Measurements from ENCODE around the gene OS9. TPM values are rescaled to one million over a fixed set of nuclear protein-coding genes. Genes with fewer than 3 reads are reported as not detected.
A peak's percentile ranks its signal among the peaks of the same experiment; 100 is the strongest.

OS9 gene
- total and polyA plus RNA-seq, 9 of the 15 experiments (the other 6 are each of a cell fraction or from before 2014, with no cell fraction given): 4.6 to 105 (median 89.5) TPM

- no peak for TF ChIP-seq REST (IDR thresholded peaks at IDR 0.05; ENCODE audit: borderline replicate concordance)
- no peak for TF ChIP-seq REST (CRISPR knock-in tag; IDR thresholded peaks at IDR 0.05; ENCODE audit: low read depth)
- no peak for TF ChIP-seq TAF1 (IDR thresholded peaks at IDR 0.05; ENCODE audit: control insufficient read depth, extremely low read depth, insufficient read depth, low read length, severe bottlenecking)
- TF ChIP-seq ZNF316 (IDR thresholded peaks at IDR 0.05): no peak
- TF ChIP-seq JUND (IDR thresholded peaks at IDR 0.05; ENCODE audit: borderline replicate concordance, low read depth, low read length): peak; percentile 81
- TF ChIP-seq JUND (tag; IDR thresholded peaks at IDR 0.05; ENCODE audit: borderline replicate concordance, low read depth, low read length): peak; percentile 89
- TF ChIP-seq, protein P1, sequence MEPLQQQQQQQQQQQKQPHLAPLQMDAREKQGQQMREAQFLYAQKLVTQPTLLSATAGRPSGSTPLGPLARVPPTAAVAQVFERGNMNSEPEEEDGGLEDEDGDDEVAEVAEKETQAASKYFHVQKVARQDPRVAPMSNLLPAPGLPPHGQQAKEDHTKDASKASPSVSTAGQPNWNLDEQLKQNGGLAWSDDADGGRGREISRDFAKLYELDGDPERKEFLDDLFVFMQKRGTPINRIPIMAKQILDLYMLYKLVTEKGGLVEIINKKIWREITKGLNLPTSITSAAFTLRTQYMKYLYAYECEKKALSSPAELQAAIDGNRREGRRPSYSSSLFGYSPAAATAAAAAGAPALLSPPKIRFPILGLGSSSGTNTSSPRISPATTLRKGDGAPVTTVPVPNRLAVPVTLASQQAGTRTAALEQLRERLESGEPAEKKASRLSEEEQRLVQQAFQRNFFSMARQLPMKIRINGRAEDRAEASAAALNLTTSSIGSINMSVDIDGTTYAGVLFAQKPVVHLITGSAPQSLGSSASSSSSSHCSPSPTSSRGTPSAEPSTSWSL (CRISPR knock-in tag; IDR thresholded peaks at IDR 0.05; ENCODE audit: borderline replicate concordance): no peak
- TF ChIP-seq KDM1A (IDR thresholded peaks at IDR 0.05): no peak
- TF ChIP-seq SAFB2 (IDR thresholded peaks at IDR 0.05; ENCODE audit: borderline replicate concordance, low read depth, low read length, severe bottlenecking): no peak
- TF ChIP-seq ZNF431 (CRISPR knock-in tag; IDR thresholded peaks at IDR 0.05): no peak
- TF ChIP-seq EGR1 (conservative IDR thresholded peaks at IDR 0.05): peak; percentile 77
- TF ChIP-seq, protein P2, sequence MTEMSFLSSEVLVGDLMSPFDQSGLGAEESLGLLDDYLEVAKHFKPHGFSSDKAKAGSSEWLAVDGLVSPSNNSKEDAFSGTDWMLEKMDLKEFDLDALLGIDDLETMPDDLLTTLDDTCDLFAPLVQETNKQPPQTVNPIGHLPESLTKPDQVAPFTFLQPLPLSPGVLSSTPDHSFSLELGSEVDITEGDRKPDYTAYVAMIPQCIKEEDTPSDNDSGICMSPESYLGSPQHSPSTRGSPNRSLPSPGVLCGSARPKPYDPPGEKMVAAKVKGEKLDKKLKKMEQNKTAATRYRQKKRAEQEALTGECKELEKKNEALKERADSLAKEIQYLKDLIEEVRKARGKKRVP (CRISPR knock-in tag; IDR thresholded peaks at IDR 0.05): no peak
- TF ChIP-seq, protein P3, sequence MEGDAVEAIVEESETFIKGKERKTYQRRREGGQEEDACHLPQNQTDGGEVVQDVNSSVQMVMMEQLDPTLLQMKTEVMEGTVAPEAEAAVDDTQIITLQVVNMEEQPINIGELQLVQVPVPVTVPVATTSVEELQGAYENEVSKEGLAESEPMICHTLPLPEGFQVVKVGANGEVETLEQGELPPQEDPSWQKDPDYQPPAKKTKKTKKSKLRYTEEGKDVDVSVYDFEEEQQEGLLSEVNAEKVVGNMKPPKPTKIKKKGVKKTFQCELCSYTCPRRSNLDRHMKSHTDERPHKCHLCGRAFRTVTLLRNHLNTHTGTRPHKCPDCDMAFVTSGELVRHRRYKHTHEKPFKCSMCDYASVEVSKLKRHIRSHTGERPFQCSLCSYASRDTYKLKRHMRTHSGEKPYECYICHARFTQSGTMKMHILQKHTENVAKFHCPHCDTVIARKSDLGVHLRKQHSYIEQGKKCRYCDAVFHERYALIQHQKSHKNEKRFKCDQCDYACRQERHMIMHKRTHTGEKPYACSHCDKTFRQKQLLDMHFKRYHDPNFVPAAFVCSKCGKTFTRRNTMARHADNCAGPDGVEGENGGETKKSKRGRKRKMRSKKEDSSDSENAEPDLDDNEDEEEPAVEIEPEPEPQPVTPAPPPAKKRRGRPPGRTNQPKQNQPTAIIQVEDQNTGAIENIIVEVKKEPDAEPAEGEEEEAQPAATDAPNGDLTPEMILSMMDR (IDR thresholded peaks at IDR 0.05 in 2 of 3, conservative IDR thresholded peaks at IDR 0.05 in 1 of 3; ENCODE audit: insufficient read depth in 2 of 3, low read depth in 1 of 3, low read length in 3 of 3): 0 out of 6 replicates have a peak, but pooled peaks of 1 of the 3 experiments have one; percentile 0
- no peak for TF ChIP-seq ZC3H8 (IDR thresholded peaks at IDR 0.05)
- TF ChIP-seq IFI16 (CRISPR knock-in tag; IDR thresholded peaks at IDR 0.05): no peak
- no peak for TF ChIP-seq ZNF79 (CRISPR knock-in tag; IDR thresholded peaks at IDR 0.05; ENCODE audit: low read depth)
Observed at GRCh38 chr12:57744777-57745484, 51.0 kb downstream of the OS9 start, which contains the start of gene TSPAN31 (continued).
